Spleen (tissue), 11 donors: ENCODE results near the gene WDR88. TPM values are rescaled to one million over a fixed set of nuclear protein-coding genes. Genes with fewer than 3 reads are reported as not detected.

ENCODE experiments used
- DNase-seq: peaks from one replicate; pipeline ENCODE4 v3.0.0-alpha.2; 2020
- H3K27ac ChIP-seq, 8 donors: fragments of 200-600 bp; sonication (generic) in 7 of 8; 1 replicate in 4 of 8; 2 replicates in 4 of 8; pipeline versions ENCODE4 v1.5.0 to v1.8.0; 2016 to 2021; ENCODE audit warnings: inconsistent platforms in 4 of 8, mild to moderate bottlenecking in 4 of 8, moderate library complexity in 1 of 8
- H3K27me3 ChIP-seq, 7 donors: fragments of 200-600 bp; sonication (generic) in 6 of 7; replicated peaks in 1 of 7; 1 replicate in 4 of 7; 2 replicates in 3 of 7; pipeline versions ENCODE4 v1.5.0 to v1.8.0; 2016 to 2021; ENCODE audit warnings: inconsistent platforms in 3 of 7, mild to moderate bottlenecking in 1 of 7
- H3K36me3 ChIP-seq, 6 donors: fragments of 200-600 bp; sonication (generic) in 5 of 6; 1 replicate in 4 of 6; 2 replicates in 2 of 6; pipeline versions ENCODE4 v1.5.0 to v1.8.0; 2016 to 2021; ENCODE audit warnings: inconsistent platforms in 2 of 6
- H3K4me1 ChIP-seq, 6 donors: fragments of 200-600 bp; sonication (generic) in 5 of 6; 1 replicate in 3 of 6; 2 replicates in 3 of 6; pipeline versions ENCODE4 v1.5.0 to v1.8.0; 2016 to 2021; ENCODE audit warnings: inconsistent platforms in 3 of 6
- H3K4me3 ChIP-seq, 8 donors: fragments of 200-600 bp; sonication (generic) in 7 of 8; 1 replicate in 4 of 8; 2 replicates in 4 of 8; pipeline versions ENCODE4 v1.5.0 to v1.8.0; 2016 to 2021; ENCODE audit warnings: inconsistent platforms in 4 of 8, mild to moderate bottlenecking in 4 of 8, moderate library complexity in 2 of 8
- H3K9me3 ChIP-seq, 8 donors: fragments of 200-600 bp; sonication (generic) in 7 of 8; 1 replicate in 4 of 8; 2 replicates in 4 of 8; pipeline versions ENCODE4 v1.5.0 to v1.8.0; 2016 to 2021; ENCODE audit warnings: inconsistent platforms in 4 of 8
- CTCF ChIP-seq, 11 experiments: fragments of 200-600 bp in 7 of 11; fragments of 450-650 bp in 4 of 11; sonication (generic) in 4 of 11; IDR thresholded peaks in 8 of 11; conservative IDR thresholded peaks in 3 of 11; 1 replicate in 7 of 11; 2 replicates in 4 of 11; pipeline versions ENCODE4 v1.4.0 to v1.8.0; 2016 to 2021; ENCODE audit warnings: antibody characterized with exemption in 11 of 11, inconsistent platforms in 4 of 11, mild to moderate bottlenecking in 1 of 11
- POLR2A ChIP-seq, 3 donors: fragments of 450-650 bp; IDR thresholded peaks; one replicate each; pipeline ENCODE4 v1.5.1; 2017; ENCODE audit warnings: antibody characterized with exemption in 3 of 3, mild to moderate bottlenecking in 1 of 3
- POLR2AphosphoS5 ChIP-seq, 3 donors: sonication (generic); formaldehyde crosslinking; IDR thresholded peaks; one replicate each; pipeline ENCODE4 v1.5.1; 2017; ENCODE audit warnings: antibody characterized with exemption in 3 of 3
- WGBS, 5 donors: extraction: QIAGEN DNeasy Blood & Tissue Kit in 3 of 5; methylation state at CpG; one replicate each; pipeline versions ENCODE4 v1.1.5 to v1.1.7; 2013 to 2018; 5-methylcytosine and 5-hydroxymethylcytosine counted together
- intact Hi-C: fragments of 100-400 bp; cut with DNase I; formaldehyde crosslinking; loops from one replicate; pipeline ENCODE4 v1.15.0; 2023; ENCODE audit warnings: low total_unique reads
- polyA plus RNA-seq, 3 donors: library from polyadenylated mRNA; stranded (reverse); fragments of 200-250 nt; gene quantifications; one replicate each; pipeline ENCODE4 v1.2.1, GENCODE V29; 2013
- total RNA-seq, 7 donors: library from RNA; depleted of rRNA in 3 of 7; stranded (reverse); fragments of >200 nt in 3 of 7; fragmentation: NEBNext Ultra II Directional in 4 of 7; extraction: Animal tissue kit (Norgen Biotek cat#: 25700) in 4 of 7; gene quantifications; one replicate each; pipeline versions ENCODE4 v1.1.0 to v1.2.1, GENCODE V29; 2016 to 2021
- donor health status: healthy with polysubstance abuse.
- donor health status: DM: no; HTN: no; CAD: no; lungs with moderate emphysema.
- donor health status: DM: no; HTN: no; CAD: no.
- donor health status: Bipolar disorder and iron deficiency.
- donor health status: healthy.
- donor health status: DM: no; HTN: no; CAD: no.
- donor health status: DM: yes; HTN: yes; CAD: no.

WDR88 gene
- total and polyA plus RNA-seq, 10 donors, result 0.07 TPM; not detected in 9

GRCh38 chr19:33191501-33191900 is 59.6 kb downstream of the WDR88 start:
- TF ChIP-seq POLR2AphosphoS5 (IDR thresholded peaks at IDR 0.05), result no peak
- TF ChIP-seq POLR2A (IDR thresholded peaks at IDR 0.05), result no peak
- TF ChIP-seq CTCF (IDR thresholded peaks at IDR 0.05 in 8 of 11, conservative IDR thresholded peaks at IDR 0.05 in 3 of 11), result no peak
- peaks cover 0 to 61% (median 18%) of the 10 kb centered on the region in 7 donors for H3K27me3 ChIP-seq
- H3K4me1 ChIP-seq, result peaks cover 0 to 44% (median 18%) of the 10 kb centered on the region in 6 donors
- no peaks in the 10 kb centered on the region for H3K9me3 ChIP-seq
- H3K27ac ChIP-seq, result no peak overlapping the region
- DNase-seq, result peak; percentile 36
- H3K36me3 ChIP-seq, result no peaks in the 10 kb centered on the region
- H3K4me3 ChIP-seq, result no peak overlapping the region
- 75 to 88% (median 82%) methylated on average over 6 of the region's 6 CpGs for WGBS, 5 donors
- intact Hi-C loops, result no loop called here

- no peak overlapping the region for H3K4me3 ChIP-seq
- H3K4me1 ChIP-seq, result peaks cover 0 to 40% (median 17%) of the 10 kb centered on the region in 6 donors
- H3K27me3 ChIP-seq, result peaks cover 0 to 61% (median 18%) of the 10 kb centered on the region in 7 donors
- 64 to 82% (median 69%) methylated on average over 7 of the region's 7 CpGs for WGBS, 5 donors
- intact Hi-C loops, result no loop called here
- TF ChIP-seq CTCF (IDR thresholded peaks at IDR 0.05 in 8 of 11, conservative IDR thresholded peaks at IDR 0.05 in 3 of 11) (peak in 1 of 11 experiments; percentile 12), POLR2A (IDR thresholded peaks at IDR 0.05) (no peak)
- H3K36me3 ChIP-seq, result no peaks in the 10 kb centered on the region
- H3K9me3 ChIP-seq, result no peaks in the 10 kb centered on the region
- no peak overlapping the region for H3K27ac ChIP-seq
- DNase-seq, result peak; percentile 38
These were observed 60.1 kb downstream of the WDR88 start for GRCh38 chr19:33192010-33192409.

- TF ChIP-seq POLR2AphosphoS5 (IDR thresholded peaks at IDR 0.05) (no peak), CTCF (IDR thresholded peaks at IDR 0.05 in 8 of 11, conservative IDR thresholded peaks at IDR 0.05 in 3 of 11) (no peak), POLR2A (IDR thresholded peaks at IDR 0.05) (no peak)
- H3K27me3 ChIP-seq, result peaks cover 0 to 61% (median 18%) of the 10 kb centered on the region in 7 donors
- H3K4me1 ChIP-seq, result peaks cover 0 to 30% (median 16%) of the 10 kb centered on the region in 6 donors
- DNase-seq, result no peak
- peak overlapping the region in 4 of 8 donors; percentile 14 to 76 (median 40) for H3K4me3 ChIP-seq
- peaks cover 0 to 8% (median 0%) of the 10 kb centered on the region in 6 donors for H3K36me3 ChIP-seq
- 85 to 88% (median 87%) methylated on average over 7 to 8 of the region's 8 CpGs for WGBS, 5 donors
- no peak overlapping the region for H3K27ac ChIP-seq
- no peaks in the 10 kb centered on the region for H3K9me3 ChIP-seq
- intact Hi-C loops, result no loop called here
These were observed 61.5 kb downstream of the WDR88 start for GRCh38 chr19:33193269-33193864.

GRCh38 chr19:33193865-33194362 is 62.0 kb downstream of the WDR88 start, which contains the start of gene LRP3:
Gene LRP3, plus strand, starts transcription at chr19:33194330. Its CDS starts 456 bp downstream, at chr19:33194786.
- H3K9me3 ChIP-seq, result no peaks in the 10 kb centered on the region
- 6 to 22% (median 11%) methylated on average over 5 to 50 of the region's 50 CpGs for WGBS, 5 donors
- peak within 1 kb of the TSS in 5 of 8 donors; percentile 26 to 71 (median 64) for H3K27ac ChIP-seq
- H3K4me3 ChIP-seq, result peak within 1 kb of the TSS; percentile 28 to 76 (median 50)
- H3K4me1 ChIP-seq, result peaks cover 0 to 31% (median 16%) of the 10 kb centered on the region in 6 donors
- TF ChIP-seq POLR2AphosphoS5 (IDR thresholded peaks at IDR 0.05), result no peak
- TF ChIP-seq CTCF (IDR thresholded peaks at IDR 0.05 in 8 of 11, conservative IDR thresholded peaks at IDR 0.05 in 3 of 11), result no peak
- no peak for TF ChIP-seq POLR2A (IDR thresholded peaks at IDR 0.05)
- peak; percentile 79 for DNase-seq
- intact Hi-C loops, result no loop called here
- H3K27me3 ChIP-seq, result peaks cover 0 to 61% (median 18%) of the 10 kb centered on the region in 7 donors
- H3K36me3 ChIP-seq, result peaks cover 0 to 12% (median 0%) of the 10 kb centered on the region in 6 donors
